H1 (cell line): Measurements from ENCODE around the gene BTRC. TPM values are rescaled to one million over a fixed set of nuclear protein-coding genes. Genes with fewer than 3 reads are reported as not detected.

Experiments used
- CTCF ChIA-PET: fragments of 300-600 bp; sonication (Branson Sonifier 250); formaldehyde crosslinking; loops from one replicate; lab custom pipeline; 2021; ENCODE audit not compliant: partially characterized antibody; lab: Charles Lee
- POLR2A ChIA-PET: fragments of 300-600 bp; sonication (Branson Sonifier 250); formaldehyde crosslinking; loops from one replicate; lab custom pipeline; 2021; ENCODE audit warnings: inconsistent platforms; ENCODE audit not compliant: partially characterized antibody; lab: Charles Lee
- DNase-seq, 2 experiments: peaks; one replicate each; pipeline versions ENCODE4 v3.0.0 to v3.0.0-alpha.2; 2010 to 2022; ENCODE audit warnings: low spot score in 2 of 2, low read depth in 1 of 2, mixed read lengths in 1 of 2
- FAIRE-seq: peaks from 2 replicates; lab custom pipeline; 2011; peaks lifted over from hg19 to GRCh38; lab: Jason Lieb, UNC
- H2AFZ ChIP-seq: 2 replicates; pipeline ENCODE4 v1.8.1; 2012; ENCODE audit warnings: low read length, inconsistent platforms
- H2AK5ac ChIP-seq: 2 replicates; pipeline ENCODE4 v1.6.1; 2013; ENCODE audit warnings: low read depth, low read length
- H2BK120ac ChIP-seq: replicated peaks from 2 replicates; pipeline ENCODE3; 2013; ENCODE audit warnings: low read depth, low read length, inconsistent platforms
- H2BK12ac ChIP-seq: 2 replicates; pipeline ENCODE4 v1.6.1; 2013; ENCODE audit warnings: low read depth, low read length
- H2BK15ac ChIP-seq: 2 replicates; pipeline ENCODE4 v1.6.1; 2013; ENCODE audit warnings: low read length
- H2BK20ac ChIP-seq: 2 replicates; pipeline ENCODE4 v1.6.1; 2013; ENCODE audit warnings: low read length
- H2BK5ac ChIP-seq: 2 replicates; pipeline ENCODE4 v1.6.1; 2013; ENCODE audit warnings: low read depth, low read length
- H3K14ac ChIP-seq: 2 replicates; pipeline ENCODE4 v1.6.1; 2013; ENCODE audit warnings: inconsistent platforms; ENCODE audit not compliant: insufficient read length
- H3K18ac ChIP-seq: 2 replicates; pipeline ENCODE4 v1.6.1; 2013; ENCODE audit warnings: low read length; ENCODE audit errors: extremely low read depth
- H3K23ac ChIP-seq: 2 replicates; pipeline ENCODE4 v1.6.1; 2013; ENCODE audit warnings: inconsistent platforms; ENCODE audit not compliant: insufficient read length
- H3K23me2 ChIP-seq: 2 replicates; pipeline ENCODE4 v1.6.1; 2013; ENCODE audit warnings: low read depth, low read length
- H3K27ac ChIP-seq: 2 replicates; pipeline ENCODE4 v1.6.1; 2011; ENCODE audit warnings: low read depth, low read length, inconsistent platforms
- H3K27me3 ChIP-seq, 4 experiments: replicated peaks in 1 of 4; 1 replicate in 1 of 4; 2 replicates in 3 of 4; pipeline versions ENCODE4 v1.6.1 to v1.8.1; 2011 to 2013; ENCODE audit warnings: low read length in 3 of 4, mild to moderate bottlenecking in 3 of 4, inconsistent platforms in 2 of 4, mixed read lengths in 2 of 4, moderate library complexity in 1 of 4; ENCODE audit not compliant: control insufficient read depth in 3 of 4, insufficient read depth in 3 of 4; ENCODE audit errors: extremely low read depth in 1 of 4
- H3K36me3 ChIP-seq, 4 experiments: 2 replicates each; pipeline versions ENCODE4 v1.6.1 to v1.8.1; 2011 to 2013; ENCODE audit warnings: mild to moderate bottlenecking in 4 of 4, low read length in 3 of 4, moderate library complexity in 2 of 4, control low read depth in 1 of 4, inconsistent platforms in 1 of 4; ENCODE audit not compliant: insufficient read depth in 4 of 4, control insufficient read depth in 2 of 4
- H3K4ac ChIP-seq: replicated peaks from 2 replicates; pipeline ENCODE3; 2013; ENCODE audit warnings: low read length, low read depth, mixed read lengths, inconsistent platforms; ENCODE audit not compliant: insufficient read length
- H3K4me1 ChIP-seq, 4 experiments: replicated peaks in 1 of 4; 1 replicate in 1 of 4; 2 replicates in 3 of 4; pipeline versions ENCODE4 v1.6.1 to v1.8.1; 2011 to 2013; ENCODE audit warnings: low read length in 3 of 4, inconsistent platforms in 2 of 4, mixed read lengths in 1 of 4; ENCODE audit not compliant: insufficient read depth in 4 of 4, control insufficient read depth in 3 of 4
- H3K4me2 ChIP-seq, 2 experiments: 2 replicates each; pipeline versions ENCODE4 v1.6.1 to v1.8.1; 2011 to 2013; ENCODE audit warnings: low read depth in 2 of 2, low read length in 2 of 2, control low read depth in 1 of 2, inconsistent platforms in 1 of 2, mild to moderate bottlenecking in 1 of 2; ENCODE audit not compliant: insufficient read depth in 1 of 2
- H3K4me3 ChIP-seq, 4 experiments: fragments of 200-600, 300-600 bp in 1 of 4; sonication (generic), shearing (Covaris generic), sonication (Bioruptor Twin) in 1 of 4; 2 replicates each; pipeline versions ENCODE4 v1.5.1 to v1.8.1; 2011 to 2016; ENCODE audit warnings: low read length in 4 of 4, low read depth in 3 of 4, control low read depth in 2 of 4, inconsistent platforms in 2 of 4, mild to moderate bottlenecking in 2 of 4, mixed read lengths in 1 of 4, moderate library complexity in 1 of 4; ENCODE audit not compliant: insufficient read depth in 2 of 4; ENCODE audit errors: extremely low read depth in 1 of 4
- H3K56ac ChIP-seq: replicated peaks from 2 replicates; pipeline ENCODE3; 2013; ENCODE audit warnings: low read depth, mild to moderate bottlenecking, mixed read lengths, low read length, inconsistent platforms; ENCODE audit not compliant: insufficient read length
- H3K79me1 ChIP-seq: 2 replicates; pipeline ENCODE4 v1.6.1; 2013; ENCODE audit warnings: low read depth, low read length, control low read depth
- H3K79me2 ChIP-seq, 2 experiments: 2 replicates each; pipeline versions ENCODE4 v1.6.1 to v1.8.1; 2012 to 2013; ENCODE audit warnings: low read length in 2 of 2, mild to moderate bottlenecking in 2 of 2, inconsistent platforms in 1 of 2; ENCODE audit not compliant: insufficient read depth in 2 of 2, control insufficient read depth in 1 of 2
- H3K9ac ChIP-seq, 4 experiments: replicated peaks in 1 of 4; 1 replicate in 1 of 4; 2 replicates in 3 of 4; pipeline versions ENCODE4 v1.6.1 to v1.8.1; 2011 to 2013; ENCODE audit warnings: low read depth in 3 of 4, low read length in 3 of 4, control low read depth in 2 of 4, mild to moderate bottlenecking in 2 of 4, moderate library complexity in 2 of 4, inconsistent platforms in 1 of 4; ENCODE audit errors: extremely low read depth in 1 of 4
- H3K9me3 ChIP-seq, 2 experiments: 2 replicates each; pipeline versions ENCODE4 v1.6.1 to v1.8.1; 2012 to 2013; ENCODE audit warnings: mild to moderate bottlenecking in 2 of 2, moderate library complexity in 2 of 2, control low read depth in 1 of 2, inconsistent platforms in 1 of 2, low read depth in 1 of 2, low read length in 1 of 2, mixed read lengths in 1 of 2; ENCODE audit not compliant: insufficient read depth in 2 of 2
- H4K20me1 ChIP-seq, 2 experiments: replicated peaks in 1 of 2; 2 replicates each; pipeline versions ENCODE3 to v1.8.1; 2011 to 2013; ENCODE audit warnings: inconsistent platforms in 2 of 2, low read length in 2 of 2, mild to moderate bottlenecking in 1 of 2; ENCODE audit not compliant: insufficient read depth in 2 of 2, control insufficient read depth in 1 of 2
- H4K5ac ChIP-seq: 2 replicates; pipeline ENCODE4 v1.6.1; 2013; ENCODE audit warnings: low read length, low read depth, mixed read lengths, inconsistent platforms; ENCODE audit not compliant: insufficient read length
- H4K8ac ChIP-seq: 2 replicates; pipeline ENCODE4 v1.8.0; 2013; ENCODE audit warnings: mild to moderate bottlenecking, moderate library complexity, low read length, inconsistent platforms; ENCODE audit not compliant: insufficient read depth; ENCODE audit errors: extremely low read depth
- H4K91ac ChIP-seq: replicated peaks from 2 replicates; pipeline ENCODE3; 2013; ENCODE audit warnings: low read length, mixed read lengths, inconsistent platforms; ENCODE audit not compliant: insufficient read length
- CBX5 ChIP-seq: fragments of 300-800, 300-1000 bp; sonication (generic); IDR thresholded peaks from 2 replicates; pipeline ENCODE4 v1.7.1; 2016; ENCODE audit warnings: antibody characterized with exemption, low read length, low read depth
- CTCF ChIP-seq, 3 experiments: IDR thresholded peaks; 1 replicate in 2 of 3; 2 replicates in 1 of 3; pipeline versions ENCODE4 v1.5.1 to v1.6.1; 2011; ENCODE audit warnings: low read length in 3 of 3, mild to moderate bottlenecking in 3 of 3, inconsistent platforms in 2 of 3, low read depth in 1 of 3, moderate library complexity in 1 of 3; ENCODE audit not compliant: insufficient read depth in 1 of 3; ENCODE audit errors: control extremely low read depth in 1 of 3
- RAD21 ChIP-seq, 2 experiments: IDR thresholded peaks in 1 of 2; conservative IDR thresholded peaks in 1 of 2; 2 replicates each; pipeline ENCODE4 v1.6.1; 2011; ENCODE audit warnings: low read depth in 2 of 2, low read length in 2 of 2, improper control_type of control experiment in 1 of 2, inconsistent platforms in 1 of 2, mild to moderate bottlenecking in 1 of 2, moderate library complexity in 1 of 2
- WGBS, 2 experiments: shearing (Covaris generic) in 1 of 2; methylation state at CpG; one replicate each; pipeline versions ENCODE4 v1.1.6 to v1.1.7; 2013 to 2015; ENCODE audit warnings: low lambda C conversion rate in 2 of 2, mixed read lengths in 2 of 2, inconsistent platforms in 1 of 2, low coverage in 1 of 2, missing lambda C conversion rate in 1 of 2; ENCODE audit not compliant: insufficient replicate concordance in 2 of 2, insufficient coverage in 1 of 2, insufficient read length in 1 of 2; ENCODE audit errors: extremely low coverage in 1 of 2, missing lambda C conversion rate in 1 of 2; 5-methylcytosine and 5-hydroxymethylcytosine counted together
- polyA plus RNA-seq, 7 experiments: library from polyadenylated mRNA; depleted of rRNA in 3 of 7; stranded (reverse) in 5 of 7; unstranded in 2 of 7; fragments of >200 nt in 5 of 7; fragments of 200-250 nt in 2 of 7; gene quantifications; 1 replicate in 5 of 7; 2 replicates in 1 of 7; 4 replicates in 1 of 7; pipeline versions ENCODE4 v1.2.1 to v1.2.3, GENCODE V29; 2011 to 2013; ENCODE audit warnings: missing spikeins in 2 of 7, mixed read lengths in 2 of 7
- total RNA-seq: library from RNA; stranded (reverse); fragmentation: NEBNext Ultra II Directional; extraction: Animal tissue kit (Norgen Biotek cat#: 25700); gene quantifications from 2 replicates; pipeline ENCODE4 v1.2.1, GENCODE V29; 2021

Gene BTRC
- total and polyA plus RNA-seq, 2 of the 8 experiments (the other 6 are each of a cell fraction or from before 2014, with no cell fraction given), result 9.9 to 24.7 TPM

GRCh38 chr10:101323495-101323894 is 30.5 kb upstream of the BTRC start:
- no peak overlapping the region for H3K23ac ChIP-seq
- H3K23me2 ChIP-seq, result no peaks in the 10 kb centered on the region
- 0 out of 2 replicates have a peak overlapping the region, but pooled peaks have one; percentile 17 for H2BK12ac ChIP-seq
- H2BK5ac ChIP-seq, result no peak overlapping the region
- 87% methylated on average over 2 of the region's 2 CpGs; no CpG with 5 or more reads in 1 of the 2 experiments for whole genome bisulfite sequencing, 2 experiments
- no peaks in the 10 kb centered on the region for H3K27me3 ChIP-seq
- H4K91ac ChIP-seq, result no peak overlapping the region
- H3K27ac ChIP-seq, result no peak overlapping the region
- DNase-seq (no peak), FAIRE-seq (no peak)
- H3K9me3 ChIP-seq, result peaks cover 4 to 6% of the 10 kb centered on the region in 2 experiments; a peak in 2 of 4 replicates
- H3K56ac ChIP-seq, result no peak overlapping the region
- no peak overlapping the region for H3K18ac ChIP-seq
- TF ChIP-seq CBX5 (no peak), CTCF (IDR thresholded peaks at IDR 0.05; ENCODE audit: control extremely low read depth in 1 of 3, insufficient read depth in 1 of 3, low read depth in 1 of 3, low read length in 3 of 3) (peak; percentile 21 to 60 (median 33)), RAD21 (IDR thresholded peaks at IDR 0.05 in 1 of 2, conservative IDR thresholded peaks at IDR 0.05 in 1 of 2; ENCODE audit: low read depth in 2 of 2, low read length in 2 of 2) (peak in 1 of 2 experiments; percentile 51; a peak in 2 of 4 replicates)
- H3K36me3 ChIP-seq, result no peaks in the 10 kb centered on the region
- H3K79me2 ChIP-seq, result no peaks in the 10 kb centered on the region
- no peak overlapping the region for H2AFZ ChIP-seq
- H3K4me1 ChIP-seq, result peaks cover 0 to 3% (median 0%) of the 10 kb centered on the region in 4 experiments; a peak in 2 of 7 replicates
- no peaks in the 10 kb centered on the region for H3K79me1 ChIP-seq
- H4K5ac ChIP-seq, result no peak overlapping the region
- ChIA-PET CTCF (interaction anchor here (0.5 to 5.9 kb wide), 21 partner anchors 8 to 1751 kb away, joined by 3 to 42 read pairs (median 4); no protein-coding TSS in a partner anchor), POLR2A (interaction anchor here (1.1 kb wide), 1 partner anchor 14 kb away, joined by 3 read pairs; no protein-coding TSS in a partner anchor)
- H2BK15ac ChIP-seq, result peak overlapping the region; percentile 31; the same call in 1 of the 2 replicates
- H3K4ac ChIP-seq, result no peak overlapping the region
- H3K9ac ChIP-seq, result no peak overlapping the region
- H3K14ac ChIP-seq, result no peak overlapping the region
- no peak overlapping the region; a peak in 1 of 4 replicates for H3K4me2 ChIP-seq
- no peak overlapping the region for H4K8ac ChIP-seq
- no peak overlapping the region for H2BK120ac ChIP-seq
- H3K4me3 ChIP-seq, result no peak overlapping the region
- H4K20me1 ChIP-seq, result no peaks in the 10 kb centered on the region
- H2AK5ac ChIP-seq, result no peak overlapping the region
- no peak overlapping the region for H2BK20ac ChIP-seq
